ENCODE measurements around the gene ZNF234. TPM values are rescaled to one million over a fixed set of nuclear protein-coding genes. Genes with fewer than 3 reads are reported as not detected.

Gene ZNF234
- total RNA-seq (10 to 100 TPM in 8 of 9 donors, 1 to 10 TPM in 1; 5.9 to 19.4 (median 13.6) TPM), polyA plus RNA-seq (10 to 100 TPM in 1 of 3 donors, 1 to 10 TPM in 2; 2.4 to 11.0 (median 5.1) TPM)
- long read RNA-seq, donor 1, result 0 reads
- long read RNA-seq, donor 2, result 0 reads
- long read RNA-seq, donor 3, full-length matches to known transcripts, result 2 of 2 reads
- long read RNA-seq, donor 3, partial matches to known transcripts, result 0 of 2 reads
- long read RNA-seq, donor 3, other reads (novel, unspliced or antisense), result 0 of 2 reads
- long read RNA-seq, donor 4, partial matches to known transcripts, result 1 of 3 reads
- long read RNA-seq, donor 4, other reads (novel, unspliced or antisense), result 2 of 3 reads
- long read RNA-seq, donor 5, full-length matches to known transcripts, result 2 of 8 reads
- long read RNA-seq, donor 5, partial matches to known transcripts, result 1 of 8 reads
- long read RNA-seq, donor 5, other reads (novel, unspliced or antisense), result 5 of 8 reads
- long read RNA-seq, donor 6, full-length matches to known transcripts, result 1 of 1 reads
- long read RNA-seq, donor 6, partial matches to known transcripts, result 0 of 1 reads
- long read RNA-seq, donor 6, other reads (novel, unspliced or antisense), result 0 of 1 reads
- long read RNA-seq, donor 7, result 0 reads
- long read RNA-seq, donor 8, result 0 reads
- long read RNA-seq, donor 9, result 0 reads
- long read RNA-seq, donor 10, result 0 reads

GRCh38 chr19:44141191-44142058, at the start of gene ZNF234:
ZNF234 (plus strand) TSS chr19:44141554; CDS start chr19:44144633, 3,079 bp downstream.
- no peaks in the 10 kb centered on the region for H3K27me3 ChIP-seq
- no peaks in the 10 kb centered on the region for H3K9me3 ChIP-seq (replicated peaks in 1 of 3)
- peak; percentile 1 to 57 for TF ChIP-seq POLR2A (IDR thresholded peaks at IDR 0.05)
- TF ChIP-seq, protein P1, sequence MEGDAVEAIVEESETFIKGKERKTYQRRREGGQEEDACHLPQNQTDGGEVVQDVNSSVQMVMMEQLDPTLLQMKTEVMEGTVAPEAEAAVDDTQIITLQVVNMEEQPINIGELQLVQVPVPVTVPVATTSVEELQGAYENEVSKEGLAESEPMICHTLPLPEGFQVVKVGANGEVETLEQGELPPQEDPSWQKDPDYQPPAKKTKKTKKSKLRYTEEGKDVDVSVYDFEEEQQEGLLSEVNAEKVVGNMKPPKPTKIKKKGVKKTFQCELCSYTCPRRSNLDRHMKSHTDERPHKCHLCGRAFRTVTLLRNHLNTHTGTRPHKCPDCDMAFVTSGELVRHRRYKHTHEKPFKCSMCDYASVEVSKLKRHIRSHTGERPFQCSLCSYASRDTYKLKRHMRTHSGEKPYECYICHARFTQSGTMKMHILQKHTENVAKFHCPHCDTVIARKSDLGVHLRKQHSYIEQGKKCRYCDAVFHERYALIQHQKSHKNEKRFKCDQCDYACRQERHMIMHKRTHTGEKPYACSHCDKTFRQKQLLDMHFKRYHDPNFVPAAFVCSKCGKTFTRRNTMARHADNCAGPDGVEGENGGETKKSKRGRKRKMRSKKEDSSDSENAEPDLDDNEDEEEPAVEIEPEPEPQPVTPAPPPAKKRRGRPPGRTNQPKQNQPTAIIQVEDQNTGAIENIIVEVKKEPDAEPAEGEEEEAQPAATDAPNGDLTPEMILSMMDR (IDR thresholded peaks at IDR 0.05), result no peak
- 0 to 1% (median 0%) methylated on average over 29 to 52 of the region's 52 CpGs for WGBS, 4 donors
- H3K36me3 ChIP-seq (replicated peaks in 1 of 2), result peaks cover 0 to 17% of the 10 kb centered on the region in 2 donors
- intact Hi-C loops (cut with DNase I), result no loop called here
- H3K27ac ChIP-seq, result peak within 1 kb of the TSS; percentile 42 to 72 (median 66)
- H3K4me3 ChIP-seq, result peak within 1 kb of the TSS; percentile 68 to 83 (median 72)
- DNase-seq, result peak; percentile 81 to 93 (median 87)
- H3K4me1 ChIP-seq (replicated peaks in 1 of 2), result peaks cover 12 to 15% of the 10 kb centered on the region in 2 donors

GRCh38 chr19:44092108-44092507, 49.2 kb upstream of the ZNF234 start:
- Histone ChIP-seq H3K27ac (no peak overlapping the region), H3K4me3 (no peak overlapping the region), H3K36me3 (replicated peaks in 1 of 2) (peaks cover 0 to 4% of the 10 kb centered on the region in 2 donors), H3K27me3 (no peaks in the 10 kb centered on the region), H3K9me3 (replicated peaks in 1 of 3) (no peaks in the 10 kb centered on the region), H3K4me1 (replicated peaks in 1 of 2) (peaks cover 0 to 16% of the 10 kb centered on the region in 2 donors)
- no peak for DNase-seq
- TF ChIP-seq POLR2A (IDR thresholded peaks at IDR 0.05), result no peak
- TF ChIP-seq, protein P1 (IDR thresholded peaks at IDR 0.05), result no peak
- intact Hi-C loops (cut with DNase I), result no loop called here
- WGBS, 4 donors, result 55 to 69% (median 64%) methylated on average over 3 to 4 of the region's 4 CpGs

DNA sequence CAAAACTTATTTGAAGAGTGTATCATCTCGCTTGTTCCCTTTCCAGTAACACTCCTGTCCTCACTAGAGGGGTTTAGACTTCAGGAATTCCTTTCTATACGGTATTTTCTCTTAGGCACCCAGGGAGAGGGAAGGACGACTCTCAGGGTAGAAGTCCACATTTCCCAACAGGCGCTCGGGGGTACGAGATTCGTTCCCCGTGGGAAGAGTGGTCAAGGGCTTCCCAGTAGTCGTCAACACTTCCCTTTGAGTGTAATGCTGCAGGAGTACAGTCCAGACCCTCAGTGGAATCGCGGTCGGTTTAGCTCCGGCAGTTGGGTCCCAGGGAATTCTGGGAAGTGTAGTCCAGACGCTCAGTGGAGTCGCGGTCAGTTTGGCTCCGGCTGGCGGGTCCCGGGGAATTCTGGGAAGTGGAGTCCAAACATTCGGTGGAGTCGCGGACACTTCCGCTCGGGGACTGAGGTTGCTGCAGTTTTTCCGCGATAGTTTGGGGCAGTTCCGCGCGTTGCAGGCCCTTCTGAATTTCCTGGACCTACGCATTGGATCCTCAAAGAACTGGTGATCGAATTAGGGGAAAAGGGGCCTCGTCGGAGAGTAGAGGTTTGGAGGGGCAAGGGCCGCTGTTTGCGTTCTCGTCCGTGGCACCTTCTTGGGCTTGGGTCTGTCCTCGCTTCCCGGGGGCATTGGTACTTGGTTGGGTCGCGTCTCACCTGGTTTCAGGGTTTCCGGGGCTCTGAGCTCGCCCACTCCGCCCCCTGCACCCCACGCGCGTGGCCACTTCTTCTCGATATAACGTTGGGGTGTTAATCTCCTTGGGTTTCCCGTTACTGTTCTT, 47.2 kb upstream of the ZNF234 start, which contains the start of gene ZNF224:
ZNF224 (plus strand) TSS at position 431 of the 835 bp plus-strand sequence. CDS start 3,513 bp downstream, outside the sequence.
- 0 to 1% (median 0%) methylated on average over 25 to 50 of the region's 50 CpGs for WGBS, 4 donors
- intact Hi-C loops (cut with DNase I), result no loop called here
- TF ChIP-seq POLR2A (IDR thresholded peaks at IDR 0.05), result peak in 1 of 2 donors; percentile 63
- TF ChIP-seq, protein P1 (IDR thresholded peaks at IDR 0.05), result no peak
- H3K27me3 ChIP-seq, result no peaks in the 10 kb centered on the region
- no peaks in the 10 kb centered on the region for H3K9me3 ChIP-seq (replicated peaks in 1 of 3)
- peak; percentile 91 to 96 (median 94) for DNase-seq
- H3K4me3 ChIP-seq, result peak within 1 kb of the TSS; percentile 20 to 93 (median 80)
- peaks cover 0 to 16% of the 10 kb centered on the region in 2 donors for H3K4me1 ChIP-seq (replicated peaks in 1 of 2)
- H3K36me3 ChIP-seq (replicated peaks in 1 of 2), result peaks cover 0 to 17% of the 10 kb centered on the region in 2 donors
- H3K27ac ChIP-seq, result peak within 1 kb of the TSS in 4 of 5 donors; percentile 73 to 90 (median 82)
